Measurements from ENCODE around the gene LPAR3. TPM values are rescaled to one million over a fixed set of nuclear protein-coding genes. Genes with fewer than 3 reads are reported as not detected.

LPAR3 gene
- total RNA-seq, 1 experiment from 2014 or later: 9.8 TPM

DNA sequence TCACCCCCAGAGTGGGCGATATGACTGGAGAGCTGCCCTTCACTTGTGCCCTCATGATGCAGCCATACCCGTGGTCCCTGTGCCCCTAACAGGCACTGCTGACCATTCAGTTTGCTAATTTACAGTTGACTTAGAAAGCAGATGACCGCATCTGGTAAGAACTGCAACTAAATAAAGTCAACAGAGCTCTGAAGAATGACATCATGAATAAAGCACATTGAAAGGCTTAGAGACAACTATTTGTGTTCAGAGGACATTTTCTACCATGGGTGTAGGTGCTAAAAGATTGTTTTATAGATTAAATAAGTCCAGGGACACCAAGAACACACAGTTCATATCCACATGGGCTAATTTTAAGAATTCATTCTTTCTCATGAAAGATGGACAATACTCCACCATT, 65.5 kb downstream of the LPAR3 start:
- intact Hi-C loops (cut with micrococcal nuclease): no loop called here
- Histone ChIP-seq H3K9me3 (ENCODE audit: low read length) (no peaks in the 10 kb centered on the region), H3K27ac (ENCODE audit: low read length) (no peak overlapping the region), H3K9ac (ENCODE audit: low read length) (no peak overlapping the region), H3F3A (ENCODE audit: low read length, unreplicated experiment) (no peaks in the 10 kb centered on the region), H3K4me1 (ENCODE audit: insufficient read depth, low read length) (peaks cover 7% of the 10 kb centered on the region), H3K36me3 (ENCODE audit: low read depth, low read length) (no peaks in the 10 kb centered on the region), H3K9me2 (replicated peaks; ENCODE audit: low read length) (no peaks in the 10 kb centered on the region), H3K79me2 (ENCODE audit: low read length) (no peaks in the 10 kb centered on the region), H3K4me2 (ENCODE audit: low read length) (no peak overlapping the region), H3K4me3 (ENCODE audit: low read length) (no peak overlapping the region), H3K27me3 (ENCODE audit: low read length) (no peaks in the 10 kb centered on the region), H4K20me1 (ENCODE audit: low read length) (no peaks in the 10 kb centered on the region), H2AFZ (ENCODE audit: low read length) (no peak overlapping the region)
- DNase-seq: no peak
- BruUV-seq (replicated peaks): no TSS peak
- CTCF ChIA-PET: no interaction called here
- TF ChIP-seq EZH2 (IDR thresholded peaks at IDR 0.05; ENCODE audit: low read length, unreplicated experiment) (no peak), EZH2phosphoT487 (IDR thresholded peaks at IDR 0.05; ENCODE audit: borderline replicate concordance, low read length) (no peak)
- TF ChIP-seq, protein P1, sequence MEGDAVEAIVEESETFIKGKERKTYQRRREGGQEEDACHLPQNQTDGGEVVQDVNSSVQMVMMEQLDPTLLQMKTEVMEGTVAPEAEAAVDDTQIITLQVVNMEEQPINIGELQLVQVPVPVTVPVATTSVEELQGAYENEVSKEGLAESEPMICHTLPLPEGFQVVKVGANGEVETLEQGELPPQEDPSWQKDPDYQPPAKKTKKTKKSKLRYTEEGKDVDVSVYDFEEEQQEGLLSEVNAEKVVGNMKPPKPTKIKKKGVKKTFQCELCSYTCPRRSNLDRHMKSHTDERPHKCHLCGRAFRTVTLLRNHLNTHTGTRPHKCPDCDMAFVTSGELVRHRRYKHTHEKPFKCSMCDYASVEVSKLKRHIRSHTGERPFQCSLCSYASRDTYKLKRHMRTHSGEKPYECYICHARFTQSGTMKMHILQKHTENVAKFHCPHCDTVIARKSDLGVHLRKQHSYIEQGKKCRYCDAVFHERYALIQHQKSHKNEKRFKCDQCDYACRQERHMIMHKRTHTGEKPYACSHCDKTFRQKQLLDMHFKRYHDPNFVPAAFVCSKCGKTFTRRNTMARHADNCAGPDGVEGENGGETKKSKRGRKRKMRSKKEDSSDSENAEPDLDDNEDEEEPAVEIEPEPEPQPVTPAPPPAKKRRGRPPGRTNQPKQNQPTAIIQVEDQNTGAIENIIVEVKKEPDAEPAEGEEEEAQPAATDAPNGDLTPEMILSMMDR (conservative IDR thresholded peaks at IDR 0.05; ENCODE audit: low read depth, low read length): no peak
- no peak for ATAC-seq
- POLR2A ChIA-PET (ENCODE audit: unreplicated experiment): no interaction called here

DNA sequence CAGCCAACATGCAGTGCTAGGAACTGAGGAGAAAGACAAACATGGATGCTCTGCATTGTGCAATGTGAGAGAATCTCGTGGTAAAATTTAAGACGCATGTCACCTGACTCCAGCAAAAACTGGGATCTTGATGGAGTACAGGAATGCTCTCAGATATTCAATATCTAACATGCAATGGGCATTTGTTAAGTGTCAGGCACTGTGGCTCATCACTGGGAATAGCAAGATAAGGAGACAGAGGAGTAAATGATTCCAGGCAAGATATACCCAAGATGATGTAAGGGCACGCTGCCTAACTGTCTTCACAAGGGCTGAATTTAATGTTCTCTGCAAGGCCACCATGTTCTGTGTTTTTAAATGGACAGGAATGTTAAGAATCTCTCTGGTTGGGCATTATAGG, 67.8 kb downstream of the LPAR3 start:
- DNase-seq: no peak
- Histone ChIP-seq H3K4me2 (ENCODE audit: low read length) (no peak overlapping the region), H4K20me1 (ENCODE audit: low read length) (no peaks in the 10 kb centered on the region), H3K4me1 (ENCODE audit: insufficient read depth, low read length) (no peaks in the 10 kb centered on the region), H3K27me3 (ENCODE audit: low read length) (no peaks in the 10 kb centered on the region), H3K36me3 (ENCODE audit: low read depth, low read length) (no peaks in the 10 kb centered on the region), H3K9me3 (ENCODE audit: low read length) (no peaks in the 10 kb centered on the region), H2AFZ (ENCODE audit: low read length) (no peak overlapping the region), H3F3A (ENCODE audit: low read length, unreplicated experiment) (no peaks in the 10 kb centered on the region), H3K79me2 (ENCODE audit: low read length) (no peaks in the 10 kb centered on the region), H3K27ac (ENCODE audit: low read length) (no peak overlapping the region), H3K9me2 (replicated peaks; ENCODE audit: low read length) (no peaks in the 10 kb centered on the region), H3K4me3 (ENCODE audit: low read length) (no peak overlapping the region), H3K9ac (ENCODE audit: low read length) (no peak overlapping the region)
- POLR2A ChIA-PET (ENCODE audit: unreplicated experiment): no interaction called here
- intact Hi-C loops (cut with micrococcal nuclease): no loop called here
- CTCF ChIA-PET: no interaction called here
- no TSS peak for BruUV-seq (replicated peaks)
- ATAC-seq: no peak
- no peak for TF ChIP-seq EZH2phosphoT487 (IDR thresholded peaks at IDR 0.05; ENCODE audit: borderline replicate concordance, low read length)
- TF ChIP-seq, protein P1 (conservative IDR thresholded peaks at IDR 0.05; ENCODE audit: low read depth, low read length): no peak
- no peak for TF ChIP-seq EZH2 (IDR thresholded peaks at IDR 0.05; ENCODE audit: low read length, unreplicated experiment)

DNA sequence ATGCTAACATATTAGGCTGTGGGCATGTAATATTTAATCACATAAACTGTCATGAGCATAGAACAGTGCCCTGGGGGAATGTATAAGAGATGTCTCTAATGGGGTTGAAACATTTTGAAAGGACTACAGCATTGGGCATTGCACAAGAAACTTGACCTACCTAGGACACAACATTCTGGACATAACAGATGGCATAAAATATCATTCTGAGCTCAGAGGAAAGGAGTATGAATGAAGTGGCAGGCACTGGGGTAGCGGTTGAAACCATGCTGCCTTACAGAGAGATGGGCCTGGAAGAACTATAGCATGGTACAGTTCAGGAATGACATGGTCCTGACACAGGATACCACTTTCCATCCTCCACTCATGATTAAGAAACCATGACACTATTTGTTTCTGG, 69.0 kb downstream of the LPAR3 start:
- CTCF ChIA-PET: no interaction called here
- no TSS peak for BruUV-seq (replicated peaks)

More for the DNA sequence above, 69.0 kb downstream of the LPAR3 start:
- Histone ChIP-seq H3K4me1 (ENCODE audit: insufficient read depth, low read length) (no peaks in the 10 kb centered on the region), H3F3A (ENCODE audit: low read length, unreplicated experiment) (no peaks in the 10 kb centered on the region), H3K4me3 (ENCODE audit: low read length) (no peak overlapping the region), H3K27me3 (ENCODE audit: low read length) (no peaks in the 10 kb centered on the region), H3K36me3 (ENCODE audit: low read depth, low read length) (no peaks in the 10 kb centered on the region), H2AFZ (ENCODE audit: low read length) (no peak overlapping the region), H3K4me2 (ENCODE audit: low read length) (no peak overlapping the region), H3K9ac (ENCODE audit: low read length) (no peak overlapping the region), H3K27ac (ENCODE audit: low read length) (no peak overlapping the region), H3K9me3 (ENCODE audit: low read length) (no peaks in the 10 kb centered on the region), H3K9me2 (replicated peaks; ENCODE audit: low read length) (no peaks in the 10 kb centered on the region), H4K20me1 (ENCODE audit: low read length) (no peaks in the 10 kb centered on the region), H3K79me2 (ENCODE audit: low read length) (no peaks in the 10 kb centered on the region)
- DNase-seq: no peak
- TF ChIP-seq, protein P1 (conservative IDR thresholded peaks at IDR 0.05; ENCODE audit: low read depth, low read length): no peak
- TF ChIP-seq EZH2phosphoT487 (IDR thresholded peaks at IDR 0.05; ENCODE audit: borderline replicate concordance, low read length): no peak
- no peak for TF ChIP-seq EZH2 (IDR thresholded peaks at IDR 0.05; ENCODE audit: low read length, unreplicated experiment)
- no peak for ATAC-seq
- intact Hi-C loops (cut with micrococcal nuclease): no loop called here
- POLR2A ChIA-PET (ENCODE audit: unreplicated experiment): no interaction called here

Data from PC-3 (cell line).